K562 (cell line): ENCODE data around the gene EPX. TPM values are rescaled to one million over a fixed set of nuclear protein-coding genes. Genes with fewer than 3 reads are reported as not detected.

Experiments
- ATAC-seq: fragments of 200-7000 bp; cut with Tn5 transposase; 3 replicates; pipeline ENCODE4 v1.9.1; 2020; ENCODE audit warnings: moderate library complexity
- BruUV-seq: library from RNA; stranded (reverse); fragments of 400-500 nt; replicated peaks from 2 replicates; lab custom pipeline; 2021; lab: Mats Ljungman, UMichigan
- CTCF ChIA-PET: fragments of 300-600 bp; formaldehyde crosslinking; extraction: SDS; loops from one replicate; lab custom pipeline; 2021; ENCODE audit warnings: low intra/inter-chr PET ratio; lab: Yijun Ruan, JAX
- POLR2A ChIA-PET: fragments of 300-600, 350-650 bp; sonication (Branson Sonifier 250); formaldehyde crosslinking; extraction: SDS; loops from one replicate; lab custom pipeline; 2021; ENCODE audit warnings: antibody characterized with exemption, inconsistent platforms; lab: Yijun Ruan, JAX
- DNase-seq, 4 experiments: peaks; one replicate each; pipeline versions ENCODE4 v3.0.0 to v3.0.0-alpha.2; 2011 to 2018; ENCODE audit warnings: low spot score in 3 of 4, mixed read lengths in 3 of 4; ENCODE audit errors: extremely low read depth in 1 of 4
- FAIRE-seq: peaks from 2 replicates; lab custom pipeline; 2011; peaks lifted over from hg19 to GRCh38; lab: Jason Lieb, UNC
- H2AFZ ChIP-seq: 2 replicates; pipeline ENCODE4 v1.6.0; 2011; ENCODE audit warnings: low read depth, low read length, control low read depth, inconsistent platforms
- H3K27ac ChIP-seq: fragments of 200-600 bp; 3 replicates; pipeline ENCODE4 v1.8.0; 2011; ENCODE audit warnings: low read depth, mild to moderate bottlenecking, control low read depth, inconsistent platforms, low read length, moderate library complexity, mixed read lengths; ENCODE audit errors: extremely low read depth
- H3K27me3 ChIP-seq, 2 experiments: fragments of 300-600 bp in 1 of 2; 2 replicates in 1 of 2; 3 replicates in 1 of 2; pipeline versions ENCODE4 v1.6.0 to v1.8.0; 2011; ENCODE audit warnings: inconsistent platforms in 2 of 2, low read length in 2 of 2, mild to moderate bottlenecking in 1 of 2, mixed read lengths in 1 of 2, moderate library complexity in 1 of 2; ENCODE audit not compliant: control insufficient read depth in 2 of 2, insufficient read depth in 2 of 2
- H3K36me3 ChIP-seq: fragments of 300-600 bp; 3 replicates; pipeline ENCODE4 v1.8.0; 2011; ENCODE audit warnings: mild to moderate bottlenecking, low read length, inconsistent platforms; ENCODE audit not compliant: control insufficient read depth, insufficient read depth
- H3K4me1 ChIP-seq, 2 experiments: fragments of 200-600 bp in 1 of 2; replicated peaks in 1 of 2; 2 replicates in 1 of 2; 3 replicates in 1 of 2; pipeline versions ENCODE4 v1.5.1 to v1.8.0; 2011; ENCODE audit warnings: inconsistent platforms in 2 of 2, low read length in 2 of 2, mild to moderate bottlenecking in 1 of 2, mixed read lengths in 1 of 2, moderate library complexity in 1 of 2; ENCODE audit not compliant: control insufficient read depth in 2 of 2, insufficient read depth in 2 of 2
- H3K4me2 ChIP-seq: 2 replicates; pipeline ENCODE4 v1.6.1; 2011; ENCODE audit warnings: low read length, control low read depth, inconsistent platforms, mixed read lengths; ENCODE audit not compliant: insufficient read depth
- H3K4me3 ChIP-seq: fragments of 200-600 bp; sonication (generic), shearing (Covaris generic); 2 replicates; pipeline ENCODE4 v1.5.1; 2016; ENCODE audit warnings: control low read depth, inconsistent platforms
- H3K79me2 ChIP-seq: fragments of 200-600 bp; 3 replicates; pipeline ENCODE4 v1.8.0; 2011; ENCODE audit warnings: low read length, inconsistent platforms; ENCODE audit not compliant: control insufficient read depth, insufficient read depth
- H3K9ac ChIP-seq, 2 experiments: 2 replicates each; pipeline versions ENCODE4 v1.6.0 to v1.6.1; 2011; ENCODE audit warnings: low read depth in 2 of 2, low read length in 2 of 2, control low read depth in 1 of 2, inconsistent platforms in 1 of 2, mild to moderate bottlenecking in 1 of 2, mixed read lengths in 1 of 2; ENCODE audit not compliant: insufficient read depth in 1 of 2
- H3K9me1 ChIP-seq: one replicate; pipeline ENCODE4 v1.6.0; 2011; ENCODE audit warnings: inconsistent platforms, mild to moderate bottlenecking, low read length, moderate library complexity; ENCODE audit not compliant: control insufficient read depth, insufficient read depth
- H3K9me3 ChIP-seq: replicated peaks from 2 replicates; pipeline ENCODE4 v1.5.1; 2011; ENCODE audit warnings: low read depth, low read length, inconsistent platforms; ENCODE audit not compliant: control insufficient read depth, insufficient read depth
- H4K20me1 ChIP-seq: replicated peaks from 2 replicates; pipeline ENCODE4 v1.6.1; 2011; ENCODE audit warnings: low read length, inconsistent platforms, mixed read lengths; ENCODE audit not compliant: control insufficient read depth, insufficient read depth
- HMGXB4 ChIP-seq: sonication (generic); formaldehyde crosslinking; IDR thresholded peaks from 2 replicates; pipeline ENCODE4 v1.8.1; 2023; ENCODE audit warnings: mild to moderate bottlenecking, missing genetic modification reagents
- HNRNPL ChIP-seq: fragments of 200-400 bp; formaldehyde crosslinking; IDR thresholded peaks from 2 replicates; pipeline ENCODE4 v1.6.1; 2017; ENCODE audit warnings: low read depth, mild to moderate bottlenecking, low read length
- ZBTB2 ChIP-seq: fragments of 450-650 bp; IDR thresholded peaks from 2 replicates; pipeline ENCODE4 v1.6.1; 2016; ENCODE audit warnings: antibody characterized with exemption
- ZNF449 ChIP-seq: fragments of 250-450 bp; sonication (Bioruptor Pico); IDR thresholded peaks from 2 replicates; pipeline ENCODE4 v1.8.0; 2022; ENCODE audit warnings: moderate library complexity, mild to moderate bottlenecking, inconsistent platforms
- in situ Hi-C: fragments of 300-500 bp; cut with MboI; formaldehyde crosslinking; loops from 4 replicates; pipeline ENCODE4 v1.15.0; 2018; ENCODE audit warnings: inconsistent platforms, mixed read lengths
- intact Hi-C: fragments of 100-400 bp; cut with micrococcal nuclease; formaldehyde crosslinking; loops from 2 replicates; pipeline ENCODE4 v1.14.2; 2022
- polyA plus RNA-seq, 8 experiments: library from polyadenylated mRNA; depleted of rRNA in 4 of 8; stranded (reverse) in 5 of 8; unstranded in 3 of 8; fragments of >200 nt; fragmentation: Nextera tagmentation in 2 of 8; fragmentation: Illumina TruSeq in 1 of 8; extraction: Ambion mirVana in 2 of 8; extraction: Trizol in 1 of 8; gene quantifications; 2 replicates each; pipeline versions ENCODE4 v1.2.1 to v1.2.3, GENCODE V29; 2011 to 2014; ENCODE audit warnings: inconsistent platforms in 1 of 8, missing spikeins in 1 of 8
- total RNA-seq, 7 experiments: library from RNA; depleted of rRNA in 6 of 7; stranded (reverse); fragments of >200 nt in 6 of 7; fragmentation: Illumina TruSeq in 2 of 7; extraction: Trizol in 2 of 7; gene quantifications; 2 replicates each; pipeline versions ENCODE4 v1.2.1 to v1.2.3, GENCODE V29; 2011 to 2021; ENCODE audit warnings: low replicate concordance in 1 of 7

Gene EPX
- total and polyA plus RNA-seq, 9 of the 15 experiments (the other 6 are each of a cell fraction or from before 2014, with no cell fraction given): 0.07 to 0.33 (median 0.19) TPM; not detected in 3

- TF ChIP-seq ZNF449 (CRISPR knock-in tag): no peak
Measured at GRCh38 chr17:58153046-58153445, 39.5 kb upstream of the EPX start (continued).

- no peaks in the 10 kb centered on the region for H4K20me1 ChIP-seq
- H3K4me3 ChIP-seq: no peak overlapping the region
- ChIA-PET POLR2A (interaction anchor here (1.0 kb wide), 1 partner anchor 94 kb away, joined by 3 read pairs; no protein-coding TSS in a partner anchor), CTCF (no interaction called here)
- BruUV-seq: no TSS peak
- H3K27me3 ChIP-seq: peaks cover 29 to 41% of the 10 kb centered on the region in 2 experiments
- peaks cover 0 to 7% of the 10 kb centered on the region in 2 experiments; a peak in 2 of 5 replicates for H3K4me1 ChIP-seq
- FAIRE-seq (no peak), DNase-seq (no peak), ATAC-seq (no peak)
- H2AFZ ChIP-seq: no peak overlapping the region
- no peaks in the 10 kb centered on the region for H3K9me3 ChIP-seq
- no peaks in the 10 kb centered on the region for H3K9me1 ChIP-seq
- H3K4me2 ChIP-seq: no peak overlapping the region
- TF ChIP-seq HNRNPL (no peak), ZBTB2 (no peak), HMGXB4 (CRISPR knock-in tag) (no peak)
- in situ Hi-C loops (no loop called here), intact Hi-C loops (no loop called here)
- H3K9ac ChIP-seq: no peak overlapping the region
- no peak overlapping the region for H3K27ac ChIP-seq
- H3K79me2 ChIP-seq: no peaks in the 10 kb centered on the region
- H3K36me3 ChIP-seq: no peaks in the 10 kb centered on the region
Measured at GRCh38 chr17:58153671-58154070, 38.9 kb upstream of the EPX start.
